ENCODE data around the gene DNAH17. TPM values are rescaled to one million over a fixed set of nuclear protein-coding genes. Genes with fewer than 3 reads are reported as not detected.

Gene DNAH17
- total and polyA plus RNA-seq, 2 of the 13 experiments (the other 11 are each of a cell fraction or from before 2014, with no cell fraction given) = 0.86 to 1.6 TPM

- TF ChIP-seq ZNF800 (CRISPR knock-in tag; IDR thresholded peaks at IDR 0.05) = peak; percentile 69; the same call in 1 of the 2 replicates
- no peak for TF ChIP-seq ZSCAN20 (CRISPR knock-in tag; IDR thresholded peaks at IDR 0.05; ENCODE audit: borderline replicate concordance)
- no peak for TF ChIP-seq LRRFIP1 (CRISPR knock-in tag; conservative IDR thresholded peaks at IDR 0.05)
- no peak for TF ChIP-seq ZNF30 (CRISPR knock-in tag; IDR thresholded peaks at IDR 0.05)
- TF ChIP-seq NFATC3 (CRISPR knock-in tag; IDR thresholded peaks at IDR 0.05) = no peak
- peak; percentile 86 for TF ChIP-seq JUND (CRISPR knock-in tag; IDR thresholded peaks at IDR 0.05)
- TF ChIP-seq ZNF777 (CRISPR knock-in tag; IDR thresholded peaks at IDR 0.05) = peak; percentile 29; the same call in 1 of the 2 replicates
- no peak for TF ChIP-seq ZNF142 (CRISPR knock-in tag; IDR thresholded peaks at IDR 0.05)
- TF ChIP-seq NR2F6 (IDR thresholded peaks at IDR 0.05) = peak; percentile 98
- peak; percentile 96 for TF ChIP-seq NR2F6 (CRISPR knock-in tag; IDR thresholded peaks at IDR 0.05)
- TF ChIP-seq E2F1 (CRISPR knock-in tag; IDR thresholded peaks at IDR 0.05) = no peak
- TF ChIP-seq RARG (CRISPR knock-in tag; IDR thresholded peaks at IDR 0.05; ENCODE audit: low read depth) = peak; percentile 51; the same call in 1 of the 2 replicates
- 0 out of 2 replicates have a peak, but pooled peaks have one; percentile 58 for TF ChIP-seq KLF13 (CRISPR knock-in tag; IDR thresholded peaks at IDR 0.05)
Measured at GRCh38 chr17:78421534-78422266, 155.5 kb downstream of the DNAH17 start (continued).

Measured in HepG2 (cell line).